GM23338 (cell line): Measurements from ENCODE around the gene IL1RL2. TPM values are rescaled to one million over a fixed set of nuclear protein-coding genes. Genes with fewer than 3 reads are reported as not detected.

Source experiments
- ATAC-seq: fragments of 200-7000 bp; cut with Tn5 transposase; 3 replicates; pipeline ENCODE4 v1.9.1; 2020
- DNase-seq: peaks from one replicate; pipeline ENCODE4 v3.0.0-alpha.2; 2015; ENCODE audit warnings: low spot score
- H2AFZ ChIP-seq: fragments of 200-600 bp; sonication (generic); 2 replicates; pipeline ENCODE4 v1.8.0; 2016; ENCODE audit warnings: antibody characterized with exemption, mild to moderate bottlenecking, moderate library complexity
- H3F3A ChIP-seq: fragments of 200-600 bp; sonication (generic); replicated peaks from 2 replicates; pipeline ENCODE4 v1.8.0; 2017; ENCODE audit warnings: antibody characterized with exemption, mixed run types, low read depth
- H3K27ac ChIP-seq: fragments of 200-600 bp; sonication (generic); 2 replicates; pipeline ENCODE4 v1.6.1; 2016; ENCODE audit warnings: low read depth
- H3K27me3 ChIP-seq: fragments of 200-600 bp; sonication (generic); 2 replicates; pipeline ENCODE4 v1.8.0; 2016; ENCODE audit warnings: mild to moderate bottlenecking, mixed run types, moderate library complexity; ENCODE audit not compliant: insufficient read depth
- H3K36me3 ChIP-seq: fragments of 200-600 bp; sonication (generic); 2 replicates; pipeline ENCODE4 v1.8.0; 2016; ENCODE audit warnings: mild to moderate bottlenecking; ENCODE audit not compliant: insufficient read depth
- H3K4me1 ChIP-seq: fragments of 200-600 bp; sonication (generic); 2 replicates; pipeline ENCODE4 v1.8.0; 2016; ENCODE audit warnings: mild to moderate bottlenecking, moderate library complexity; ENCODE audit not compliant: insufficient read depth
- H3K4me2 ChIP-seq: fragments of 200-600 bp; sonication (generic); 2 replicates; pipeline ENCODE4 v1.7.1; 2017; ENCODE audit warnings: mixed run types
- H3K4me3 ChIP-seq: fragments of 200-600 bp; sonication (generic); 2 replicates; pipeline ENCODE4 v1.6.1; 2016; ENCODE audit warnings: mixed run types
- H3K79me2 ChIP-seq: fragments of 200-600 bp; sonication (generic); replicated peaks from 2 replicates; pipeline ENCODE4 v1.8.0; 2017; ENCODE audit warnings: mild to moderate bottlenecking; ENCODE audit not compliant: insufficient read depth
- H3K9me2 ChIP-seq: fragments of 200-600 bp; sonication (generic); 2 replicates; pipeline ENCODE4 v1.8.0; 2017; ENCODE audit not compliant: insufficient read depth
- H4K20me1 ChIP-seq: fragments of 200-600 bp; sonication (generic); replicated peaks from 2 replicates; pipeline ENCODE4 v1.8.0; 2017; ENCODE audit warnings: mild to moderate bottlenecking; ENCODE audit not compliant: insufficient read depth
- H3K27ac Mint-ChIP-seq: 2 replicates; pipeline ENCODE4 v1.8.0; 2020; ENCODE audit warnings: inconsistent platforms, mild to moderate bottlenecking, moderate library complexity, mixed read lengths
- H3K27me3 Mint-ChIP-seq: 3 replicates; pipeline ENCODE4 v1.8.0; 2022; ENCODE audit warnings: low read depth, mild to moderate bottlenecking, moderate library complexity, mixed read lengths, inconsistent platforms; ENCODE audit not compliant: insufficient read depth, poor library complexity
- H3K36me3 Mint-ChIP-seq: 3 replicates; pipeline ENCODE4 v1.8.0; 2021; ENCODE audit warnings: low read depth, mild to moderate bottlenecking, inconsistent platforms, moderate library complexity, mixed read lengths
- H3K4me1 Mint-ChIP-seq: 3 replicates; pipeline ENCODE4 v1.8.0; 2020; ENCODE audit warnings: mild to moderate bottlenecking, inconsistent platforms, mixed read lengths
- H3K4me3 Mint-ChIP-seq: 3 replicates; pipeline ENCODE4 v1.8.0; 2021; ENCODE audit warnings: moderate library complexity, mild to moderate bottlenecking, inconsistent platforms, mixed read lengths
- H3K9me3 Mint-ChIP-seq: 3 replicates; pipeline ENCODE4 v1.8.0; 2020; ENCODE audit warnings: moderate library complexity, mild to moderate bottlenecking, inconsistent platforms, mixed read lengths
- CREB1 ChIP-seq: fragments of 250-450 bp; sonication (Bioruptor Pico); IDR thresholded peaks from 2 replicates; pipeline ENCODE4 v1.5.0; 2020; ENCODE audit warnings: low read depth, mild to moderate bottlenecking, moderate library complexity
- EZH2 ChIP-seq: fragments of 200-600 bp; sonication (generic); IDR thresholded peaks from one replicate; pipeline ENCODE4 v1.8.0; 2017; ENCODE audit warnings: antibody characterized with exemption, mild to moderate bottlenecking, low read depth; ENCODE audit not compliant: unreplicated experiment
- EZH2phosphoT487 ChIP-seq: fragments of 200-600 bp; sonication (generic); IDR thresholded peaks from one replicate; pipeline ENCODE4 v1.8.1; 2018; ENCODE audit warnings: antibody characterized with exemption; ENCODE audit not compliant: unreplicated experiment
- JUNB ChIP-seq: IDR thresholded peaks from one replicate; pipeline ENCODE4 v1.6.1; 2016; ENCODE audit warnings: antibody characterized with exemption; ENCODE audit not compliant: unreplicated experiment
- NANOG ChIP-seq: IDR thresholded peaks from 2 replicates; pipeline ENCODE4 v1.6.1; 2016; ENCODE audit warnings: antibody characterized with exemption, borderline replicate concordance
- POLR2AphosphoS5 ChIP-seq: IDR thresholded peaks from 2 replicates; pipeline ENCODE4 v1.6.1; 2016; ENCODE audit warnings: antibody characterized with exemption, low read depth
- STAT1 ChIP-seq: IDR thresholded peaks from one replicate; pipeline ENCODE4 v1.6.1; 2016; ENCODE audit warnings: antibody characterized with exemption; ENCODE audit not compliant: unreplicated experiment
- ZNF114 ChIP-seq: fragments of 250-450 bp; sonication (Bioruptor Pico); IDR thresholded peaks from 2 replicates; pipeline ENCODE4 v1.5.0; 2020; ENCODE audit warnings: mild to moderate bottlenecking, moderate library complexity
- ZNF331 ChIP-seq: fragments of 250-450 bp; sonication (Bioruptor Pico); IDR thresholded peaks from 2 replicates; pipeline ENCODE4 v1.5.0; 2020; ENCODE audit warnings: low read depth, mild to moderate bottlenecking, moderate library complexity
- polyA plus RNA-seq: library from polyadenylated mRNA; unstranded; fragments of >200 nt; fragmentation: Nextera tagmentation; extraction: Ambion mirVana; gene quantifications from 2 replicates; pipeline ENCODE4 v1.2.1, GENCODE V29; 2016
- total RNA-seq: library from RNA; depleted of rRNA; stranded (reverse); fragments of >200 nt; shearing (Covaris generic); gene quantifications from 2 replicates; pipeline ENCODE4 v1.2.3, GENCODE V29; 2014
- TF ChIP-seq, protein P1 (sequence below): fragments of 250-450 bp; sonication (Bioruptor Pico); IDR thresholded peaks from 2 replicates; pipeline ENCODE4 v1.5.0; 2020; ENCODE audit warnings: mild to moderate bottlenecking, moderate library complexity
- TF ChIP-seq, protein P2 (sequence below): IDR thresholded peaks from one replicate; pipeline ENCODE4 v1.6.1; 2018; ENCODE audit warnings: antibody characterized with exemption; ENCODE audit not compliant: unreplicated experiment
- TF ChIP-seq, protein P3 (sequence below), 2 experiments: fragments of 200-600 bp in 1 of 2; sonication (generic) in 1 of 2; conservative IDR thresholded peaks; 2 replicates each; pipeline versions ENCODE4 v1.5.1 to v1.6.1; 2016 to 2017; ENCODE audit warnings: antibody characterized with exemption in 2 of 2, low read depth in 2 of 2, mild to moderate bottlenecking in 2 of 2, moderate library complexity in 1 of 2
- TF ChIP-seq, protein P4 (sequence below): IDR thresholded peaks from 2 replicates; pipeline ENCODE4 v1.6.1; 2016; ENCODE audit warnings: antibody characterized with exemption

IL1RL2 gene
- total and polyA plus RNA-seq, 2 experiments from 2014 or later = not detected

DNA sequence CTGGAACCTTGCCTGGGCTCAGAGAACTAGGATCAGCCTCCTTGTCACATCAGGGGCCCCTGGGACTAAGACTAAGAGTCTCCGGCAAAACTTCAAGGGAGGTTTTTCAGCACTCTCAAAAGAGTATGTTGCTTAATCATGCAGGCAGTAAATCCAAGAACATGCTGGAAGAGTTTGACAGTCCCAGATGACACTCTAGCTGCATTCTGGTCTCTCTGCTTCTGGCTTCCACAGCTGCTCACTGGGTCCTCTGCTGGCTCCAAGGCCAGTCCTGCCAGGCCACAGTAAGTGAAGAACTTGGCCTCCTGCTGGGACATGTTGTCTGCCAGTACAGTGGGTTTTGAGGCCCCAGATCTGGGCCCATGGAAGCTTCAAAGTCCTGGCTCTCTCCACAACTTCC, 79.4 kb downstream of the IL1RL2 start:
- Histone ChIP-seq H4K20me1 (no peaks in the 10 kb centered on the region), H3K27me3 (no peaks in the 10 kb centered on the region), H3K79me2 (no peaks in the 10 kb centered on the region), H3K9me2 (0 out of 2 replicates have a peak, but pooled peaks cover 8% of the 10 kb centered on the region), H3K4me1 (no peaks in the 10 kb centered on the region), H3K36me3 (no peaks in the 10 kb centered on the region), H3K4me3 (no peak overlapping the region), H3F3A (no peaks in the 10 kb centered on the region), H3K4me2 (no peak overlapping the region), H3K27ac (no peak overlapping the region), H2AFZ (no peak overlapping the region)
- no peak overlapping the region for H3K4me3 Mint-ChIP-seq
- H3K27me3 Mint-ChIP-seq = no peaks in the 10 kb centered on the region
- peaks cover 7% of the 10 kb centered on the region; the same call in 2 of the 3 replicates for H3K9me3 Mint-ChIP-seq
- TF ChIP-seq, protein P1, sequence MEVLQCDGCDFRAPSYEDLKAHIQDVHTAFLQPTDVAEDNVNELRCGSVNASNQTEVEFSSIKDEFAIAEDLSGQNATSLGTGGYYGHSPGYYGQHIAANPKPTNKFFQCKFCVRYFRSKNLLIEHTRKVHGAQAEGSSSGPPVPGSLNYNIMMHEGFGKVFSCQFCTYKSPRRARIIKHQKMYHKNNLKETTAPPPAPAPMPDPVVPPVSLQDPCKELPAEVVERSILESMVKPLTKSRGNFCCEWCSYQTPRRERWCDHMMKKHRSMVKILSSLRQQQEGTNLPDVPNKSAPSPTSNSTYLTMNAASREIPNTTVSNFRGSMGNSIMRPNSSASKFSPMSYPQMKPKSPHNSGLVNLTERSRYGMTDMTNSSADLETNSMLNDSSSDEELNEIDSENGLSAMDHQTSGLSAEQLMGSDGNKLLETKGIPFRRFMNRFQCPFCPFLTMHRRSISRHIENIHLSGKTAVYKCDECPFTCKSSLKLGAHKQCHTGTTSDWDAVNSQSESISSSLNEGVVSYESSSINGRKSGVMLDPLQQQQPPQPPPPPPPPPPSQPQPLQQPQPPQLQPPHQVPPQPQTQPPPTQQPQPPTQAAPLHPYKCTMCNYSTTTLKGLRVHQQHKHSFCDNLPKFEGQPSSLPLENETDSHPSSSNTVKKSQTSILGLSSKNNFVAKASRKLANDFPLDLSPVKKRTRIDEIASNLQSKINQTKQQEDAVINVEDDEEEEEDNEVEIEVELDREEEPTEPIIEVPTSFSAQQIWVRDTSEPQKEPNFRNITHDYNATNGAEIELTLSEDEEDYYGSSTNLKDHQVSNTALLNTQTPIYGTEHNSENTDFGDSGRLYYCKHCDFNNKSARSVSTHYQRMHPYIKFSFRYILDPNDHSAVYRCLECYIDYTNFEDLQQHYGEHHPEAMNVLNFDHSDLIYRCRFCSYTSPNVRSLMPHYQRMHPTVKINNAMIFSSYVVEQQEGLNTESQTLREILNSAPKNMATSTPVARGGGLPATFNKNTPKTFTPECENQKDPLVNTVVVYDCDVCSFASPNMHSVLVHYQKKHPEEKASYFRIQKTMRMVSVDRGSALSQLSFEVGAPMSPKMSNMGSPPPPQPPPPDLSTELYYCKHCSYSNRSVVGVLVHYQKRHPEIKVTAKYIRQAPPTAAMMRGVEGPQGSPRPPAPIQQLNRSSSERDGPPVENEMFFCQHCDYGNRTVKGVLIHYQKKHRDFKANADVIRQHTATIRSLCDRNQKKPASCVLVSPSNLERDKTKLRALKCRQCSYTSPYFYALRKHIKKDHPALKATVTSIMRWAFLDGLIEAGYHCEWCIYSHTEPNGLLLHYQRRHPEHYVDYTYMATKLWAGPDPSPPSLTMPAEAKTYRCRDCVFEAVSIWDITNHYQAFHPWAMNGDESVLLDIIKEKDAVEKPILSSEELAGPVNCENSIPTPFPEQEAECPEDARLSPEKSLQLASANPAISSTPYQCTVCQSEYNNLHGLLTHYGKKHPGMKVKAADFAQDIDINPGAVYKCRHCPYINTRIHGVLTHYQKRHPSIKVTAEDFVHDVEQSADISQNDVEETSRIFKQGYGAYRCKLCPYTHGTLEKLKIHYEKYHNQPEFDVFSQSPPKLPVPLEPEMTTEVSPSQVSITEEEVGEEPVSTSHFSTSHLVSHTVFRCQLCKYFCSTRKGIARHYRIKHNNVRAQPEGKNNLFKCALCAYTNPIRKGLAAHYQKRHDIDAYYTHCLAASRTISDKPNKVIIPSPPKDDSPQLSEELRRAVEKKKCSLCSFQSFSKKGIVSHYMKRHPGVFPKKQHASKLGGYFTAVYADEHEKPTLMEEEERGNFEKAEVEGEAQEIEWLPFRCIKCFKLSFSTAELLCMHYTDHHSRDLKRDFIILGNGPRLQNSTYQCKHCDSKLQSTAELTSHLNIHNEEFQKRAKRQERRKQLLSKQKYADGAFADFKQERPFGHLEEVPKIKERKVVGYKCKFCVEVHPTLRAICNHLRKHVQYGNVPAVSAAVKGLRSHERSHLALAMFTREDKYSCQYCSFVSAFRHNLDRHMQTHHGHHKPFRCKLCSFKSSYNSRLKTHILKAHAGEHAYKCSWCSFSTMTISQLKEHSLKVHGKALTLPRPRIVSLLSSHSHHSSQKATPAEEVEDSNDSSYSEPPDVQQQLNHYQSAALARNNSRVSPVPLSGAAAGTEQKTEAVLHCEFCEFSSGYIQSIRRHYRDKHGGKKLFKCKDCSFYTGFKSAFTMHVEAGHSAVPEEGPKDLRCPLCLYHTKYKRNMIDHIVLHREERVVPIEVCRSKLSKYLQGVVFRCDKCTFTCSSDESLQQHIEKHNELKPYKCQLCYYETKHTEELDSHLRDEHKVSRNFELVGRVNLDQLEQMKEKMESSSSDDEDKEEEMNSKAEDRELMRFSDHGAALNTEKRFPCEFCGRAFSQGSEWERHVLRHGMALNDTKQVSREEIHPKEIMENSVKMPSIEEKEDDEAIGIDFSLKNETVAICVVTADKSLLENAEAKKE (CRISPR knock-in tag) = no peak
- TF ChIP-seq EZH2 = no peak
- no peak for TF ChIP-seq JUNB
- TF ChIP-seq POLR2AphosphoS5 = no peak
- TF ChIP-seq, protein P2, sequence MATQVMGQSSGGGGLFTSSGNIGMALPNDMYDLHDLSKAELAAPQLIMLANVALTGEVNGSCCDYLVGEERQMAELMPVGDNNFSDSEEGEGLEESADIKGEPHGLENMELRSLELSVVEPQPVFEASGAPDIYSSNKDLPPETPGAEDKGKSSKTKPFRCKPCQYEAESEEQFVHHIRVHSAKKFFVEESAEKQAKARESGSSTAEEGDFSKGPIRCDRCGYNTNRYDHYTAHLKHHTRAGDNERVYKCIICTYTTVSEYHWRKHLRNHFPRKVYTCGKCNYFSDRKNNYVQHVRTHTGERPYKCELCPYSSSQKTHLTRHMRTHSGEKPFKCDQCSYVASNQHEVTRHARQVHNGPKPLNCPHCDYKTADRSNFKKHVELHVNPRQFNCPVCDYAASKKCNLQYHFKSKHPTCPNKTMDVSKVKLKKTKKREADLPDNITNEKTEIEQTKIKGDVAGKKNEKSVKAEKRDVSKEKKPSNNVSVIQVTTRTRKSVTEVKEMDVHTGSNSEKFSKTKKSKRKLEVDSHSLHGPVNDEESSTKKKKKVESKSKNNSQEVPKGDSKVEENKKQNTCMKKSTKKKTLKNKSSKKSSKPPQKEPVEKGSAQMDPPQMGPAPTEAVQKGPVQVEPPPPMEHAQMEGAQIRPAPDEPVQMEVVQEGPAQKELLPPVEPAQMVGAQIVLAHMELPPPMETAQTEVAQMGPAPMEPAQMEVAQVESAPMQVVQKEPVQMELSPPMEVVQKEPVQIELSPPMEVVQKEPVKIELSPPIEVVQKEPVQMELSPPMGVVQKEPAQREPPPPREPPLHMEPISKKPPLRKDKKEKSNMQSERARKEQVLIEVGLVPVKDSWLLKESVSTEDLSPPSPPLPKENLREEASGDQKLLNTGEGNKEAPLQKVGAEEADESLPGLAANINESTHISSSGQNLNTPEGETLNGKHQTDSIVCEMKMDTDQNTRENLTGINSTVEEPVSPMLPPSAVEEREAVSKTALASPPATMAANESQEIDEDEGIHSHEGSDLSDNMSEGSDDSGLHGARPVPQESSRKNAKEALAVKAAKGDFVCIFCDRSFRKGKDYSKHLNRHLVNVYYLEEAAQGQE = no peak
- TF ChIP-seq NANOG = no peak
- TF ChIP-seq STAT1 = no peak
- no peak for TF ChIP-seq CREB1 (CRISPR knock-in tag)
- no peak for TF ChIP-seq EZH2phosphoT487
- TF ChIP-seq, protein P3, sequence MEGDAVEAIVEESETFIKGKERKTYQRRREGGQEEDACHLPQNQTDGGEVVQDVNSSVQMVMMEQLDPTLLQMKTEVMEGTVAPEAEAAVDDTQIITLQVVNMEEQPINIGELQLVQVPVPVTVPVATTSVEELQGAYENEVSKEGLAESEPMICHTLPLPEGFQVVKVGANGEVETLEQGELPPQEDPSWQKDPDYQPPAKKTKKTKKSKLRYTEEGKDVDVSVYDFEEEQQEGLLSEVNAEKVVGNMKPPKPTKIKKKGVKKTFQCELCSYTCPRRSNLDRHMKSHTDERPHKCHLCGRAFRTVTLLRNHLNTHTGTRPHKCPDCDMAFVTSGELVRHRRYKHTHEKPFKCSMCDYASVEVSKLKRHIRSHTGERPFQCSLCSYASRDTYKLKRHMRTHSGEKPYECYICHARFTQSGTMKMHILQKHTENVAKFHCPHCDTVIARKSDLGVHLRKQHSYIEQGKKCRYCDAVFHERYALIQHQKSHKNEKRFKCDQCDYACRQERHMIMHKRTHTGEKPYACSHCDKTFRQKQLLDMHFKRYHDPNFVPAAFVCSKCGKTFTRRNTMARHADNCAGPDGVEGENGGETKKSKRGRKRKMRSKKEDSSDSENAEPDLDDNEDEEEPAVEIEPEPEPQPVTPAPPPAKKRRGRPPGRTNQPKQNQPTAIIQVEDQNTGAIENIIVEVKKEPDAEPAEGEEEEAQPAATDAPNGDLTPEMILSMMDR (conservative IDR thresholded peaks at IDR 0.05; ENCODE audit: low read depth in 2 of 2) = no peak
- TF ChIP-seq ZNF331 (CRISPR knock-in tag) = no peak
- TF ChIP-seq, protein P4, sequence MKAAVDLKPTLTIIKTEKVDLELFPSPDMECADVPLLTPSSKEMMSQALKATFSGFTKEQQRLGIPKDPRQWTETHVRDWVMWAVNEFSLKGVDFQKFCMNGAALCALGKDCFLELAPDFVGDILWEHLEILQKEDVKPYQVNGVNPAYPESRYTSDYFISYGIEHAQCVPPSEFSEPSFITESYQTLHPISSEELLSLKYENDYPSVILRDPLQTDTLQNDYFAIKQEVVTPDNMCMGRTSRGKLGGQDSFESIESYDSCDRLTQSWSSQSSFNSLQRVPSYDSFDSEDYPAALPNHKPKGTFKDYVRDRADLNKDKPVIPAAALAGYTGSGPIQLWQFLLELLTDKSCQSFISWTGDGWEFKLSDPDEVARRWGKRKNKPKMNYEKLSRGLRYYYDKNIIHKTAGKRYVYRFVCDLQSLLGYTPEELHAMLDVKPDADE = no peak
- TF ChIP-seq ZNF114 = no peak
- no peak for DNase-seq
- H3K4me1 Mint-ChIP-seq = no peaks in the 10 kb centered on the region
- no peaks in the 10 kb centered on the region; the same call in 2 of the 3 replicates for H3K36me3 Mint-ChIP-seq
- ATAC-seq = no peak
- no peak overlapping the region for H3K27ac Mint-ChIP-seq
